GM23338 (cell line): ENCODE data around the gene SERPINE2. TPM values are rescaled to one million over a fixed set of nuclear protein-coding genes. Genes with fewer than 3 reads are reported as not detected.
A peak's percentile ranks its signal among the peaks of the same experiment; 100 is the strongest.

Source experiments
- ATAC-seq: fragments of 200-7000 bp; cut with Tn5 transposase; 3 replicates; pipeline ENCODE4 v1.9.1; 2020
- DNase-seq: peaks from one replicate; pipeline ENCODE4 v3.0.0-alpha.2; 2015; ENCODE audit warnings: low spot score
- H2AFZ ChIP-seq: fragments of 200-600 bp; sonication (generic); 2 replicates; pipeline ENCODE4 v1.8.0; 2016; ENCODE audit warnings: antibody characterized with exemption, mild to moderate bottlenecking, moderate library complexity
- H3F3A ChIP-seq: fragments of 200-600 bp; sonication (generic); replicated peaks from 2 replicates; pipeline ENCODE4 v1.8.0; 2017; ENCODE audit warnings: antibody characterized with exemption, mixed run types, low read depth
- H3K27ac ChIP-seq: fragments of 200-600 bp; sonication (generic); 2 replicates; pipeline ENCODE4 v1.6.1; 2016; ENCODE audit warnings: low read depth
- H3K27me3 ChIP-seq: fragments of 200-600 bp; sonication (generic); 2 replicates; pipeline ENCODE4 v1.8.0; 2016; ENCODE audit warnings: mild to moderate bottlenecking, mixed run types, moderate library complexity; ENCODE audit not compliant: insufficient read depth
- H3K36me3 ChIP-seq: fragments of 200-600 bp; sonication (generic); 2 replicates; pipeline ENCODE4 v1.8.0; 2016; ENCODE audit warnings: mild to moderate bottlenecking; ENCODE audit not compliant: insufficient read depth
- H3K4me1 ChIP-seq: fragments of 200-600 bp; sonication (generic); 2 replicates; pipeline ENCODE4 v1.8.0; 2016; ENCODE audit warnings: mild to moderate bottlenecking, moderate library complexity; ENCODE audit not compliant: insufficient read depth
- H3K4me2 ChIP-seq: fragments of 200-600 bp; sonication (generic); 2 replicates; pipeline ENCODE4 v1.7.1; 2017; ENCODE audit warnings: mixed run types
- H3K4me3 ChIP-seq: fragments of 200-600 bp; sonication (generic); 2 replicates; pipeline ENCODE4 v1.6.1; 2016; ENCODE audit warnings: mixed run types
- H3K79me2 ChIP-seq: fragments of 200-600 bp; sonication (generic); replicated peaks from 2 replicates; pipeline ENCODE4 v1.8.0; 2017; ENCODE audit warnings: mild to moderate bottlenecking; ENCODE audit not compliant: insufficient read depth
- H3K9me2 ChIP-seq: fragments of 200-600 bp; sonication (generic); 2 replicates; pipeline ENCODE4 v1.8.0; 2017; ENCODE audit not compliant: insufficient read depth
- H4K20me1 ChIP-seq: fragments of 200-600 bp; sonication (generic); replicated peaks from 2 replicates; pipeline ENCODE4 v1.8.0; 2017; ENCODE audit warnings: mild to moderate bottlenecking; ENCODE audit not compliant: insufficient read depth
- H3K27ac Mint-ChIP-seq: 2 replicates; pipeline ENCODE4 v1.8.0; 2020; ENCODE audit warnings: inconsistent platforms, mild to moderate bottlenecking, moderate library complexity, mixed read lengths
- H3K27me3 Mint-ChIP-seq: 3 replicates; pipeline ENCODE4 v1.8.0; 2022; ENCODE audit warnings: low read depth, mild to moderate bottlenecking, moderate library complexity, mixed read lengths, inconsistent platforms; ENCODE audit not compliant: insufficient read depth, poor library complexity
- H3K36me3 Mint-ChIP-seq: 3 replicates; pipeline ENCODE4 v1.8.0; 2021; ENCODE audit warnings: low read depth, mild to moderate bottlenecking, inconsistent platforms, moderate library complexity, mixed read lengths
- H3K4me1 Mint-ChIP-seq: 3 replicates; pipeline ENCODE4 v1.8.0; 2020; ENCODE audit warnings: mild to moderate bottlenecking, inconsistent platforms, mixed read lengths
- H3K4me3 Mint-ChIP-seq: 3 replicates; pipeline ENCODE4 v1.8.0; 2021; ENCODE audit warnings: moderate library complexity, mild to moderate bottlenecking, inconsistent platforms, mixed read lengths
- H3K9me3 Mint-ChIP-seq: 3 replicates; pipeline ENCODE4 v1.8.0; 2020; ENCODE audit warnings: moderate library complexity, mild to moderate bottlenecking, inconsistent platforms, mixed read lengths
- CREB1 ChIP-seq: fragments of 250-450 bp; sonication (Bioruptor Pico); IDR thresholded peaks from 2 replicates; pipeline ENCODE4 v1.5.0; 2020; ENCODE audit warnings: low read depth, mild to moderate bottlenecking, moderate library complexity
- NANOG ChIP-seq: IDR thresholded peaks from 2 replicates; pipeline ENCODE4 v1.6.1; 2016; ENCODE audit warnings: antibody characterized with exemption, borderline replicate concordance
- POLR2AphosphoS5 ChIP-seq: IDR thresholded peaks from 2 replicates; pipeline ENCODE4 v1.6.1; 2016; ENCODE audit warnings: antibody characterized with exemption, low read depth
- STAT1 ChIP-seq: IDR thresholded peaks from one replicate; pipeline ENCODE4 v1.6.1; 2016; ENCODE audit warnings: antibody characterized with exemption; ENCODE audit not compliant: unreplicated experiment
- ZNF114 ChIP-seq: fragments of 250-450 bp; sonication (Bioruptor Pico); IDR thresholded peaks from 2 replicates; pipeline ENCODE4 v1.5.0; 2020; ENCODE audit warnings: mild to moderate bottlenecking, moderate library complexity
- ZNF462 ChIP-seq: fragments of 250-450 bp; sonication (Bioruptor Pico); IDR thresholded peaks from 2 replicates; pipeline ENCODE4 v1.5.0; 2020; ENCODE audit warnings: mild to moderate bottlenecking, moderate library complexity
- polyA plus RNA-seq: library from polyadenylated mRNA; unstranded; fragments of >200 nt; fragmentation: Nextera tagmentation; extraction: Ambion mirVana; gene quantifications from 2 replicates; pipeline ENCODE4 v1.2.1, GENCODE V29; 2016
- total RNA-seq: library from RNA; depleted of rRNA; stranded (reverse); fragments of >200 nt; shearing (Covaris generic); gene quantifications from 2 replicates; pipeline ENCODE4 v1.2.3, GENCODE V29; 2014
- TF ChIP-seq, protein P1 (sequence below), 2 experiments: fragments of 200-600 bp in 1 of 2; sonication (generic) in 1 of 2; conservative IDR thresholded peaks; 2 replicates each; pipeline versions ENCODE4 v1.5.1 to v1.6.1; 2016 to 2017; ENCODE audit warnings: antibody characterized with exemption in 2 of 2, low read depth in 2 of 2, mild to moderate bottlenecking in 2 of 2, moderate library complexity in 1 of 2

Gene SERPINE2
- total and polyA plus RNA-seq, 2 experiments from 2014 or later = 38.6 to 44.2 TPM

DNA sequence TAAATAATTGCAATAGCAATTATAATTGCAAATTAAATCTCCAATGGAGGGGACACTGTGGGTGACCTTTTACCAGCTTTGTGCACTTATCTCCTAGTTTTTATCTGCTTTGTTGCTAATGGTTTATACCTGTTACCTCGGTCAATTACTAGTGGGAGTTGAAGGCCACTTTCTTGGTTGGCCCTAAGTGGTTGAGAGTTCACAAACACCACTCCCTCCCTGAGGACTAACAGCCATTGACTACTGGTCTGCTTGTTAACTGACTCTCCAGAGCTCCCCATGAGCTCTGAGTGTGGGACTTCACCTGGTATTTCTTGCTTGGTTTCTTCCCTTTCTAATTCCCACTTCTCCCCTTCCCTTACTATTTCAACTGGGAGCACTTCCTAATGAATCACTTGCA is 27.2 kb downstream of the SERPINE2 start (continued):
- TF ChIP-seq ZNF462 = no peak

- peaks cover 3% of the 10 kb centered on the region for H3K27me3 Mint-ChIP-seq
- H2AFZ ChIP-seq = no peak overlapping the region
- no peaks in the 10 kb centered on the region for H3K27me3 ChIP-seq
- H3K79me2 ChIP-seq = peaks cover 27% of the 10 kb centered on the region
- H3K36me3 ChIP-seq = no peaks in the 10 kb centered on the region
- H3K27ac ChIP-seq = no peak overlapping the region
- H3K9me2 ChIP-seq = peaks cover 3% of the 10 kb centered on the region; the same call in 1 of the 2 replicates
- peaks cover 36% of the 10 kb centered on the region for H3K4me1 ChIP-seq
- H3K27ac Mint-ChIP-seq = peak overlapping the region; percentile 81; the same call in 1 of the 2 replicates
- DNase-seq = no peak
- no peak overlapping the region; the same call in 2 of the 3 replicates for H3K4me3 Mint-ChIP-seq
- no peaks in the 10 kb centered on the region for H3F3A ChIP-seq
- no peak for ATAC-seq
- H3K4me3 ChIP-seq = no peak overlapping the region
- H3K4me1 Mint-ChIP-seq = peaks cover 32% of the 10 kb centered on the region
- no peaks in the 10 kb centered on the region for H3K36me3 Mint-ChIP-seq
- H4K20me1 ChIP-seq = no peaks in the 10 kb centered on the region
- peak overlapping the region; percentile 23 for H3K4me2 ChIP-seq
- no peaks in the 10 kb centered on the region for H3K9me3 Mint-ChIP-seq
- TF ChIP-seq STAT1 (no peak), CREB1 (CRISPR knock-in tag) (no peak), NANOG (no peak), POLR2AphosphoS5 (no peak), ZNF462 (no peak), ZNF114 (CRISPR knock-in tag) (no peak)
- TF ChIP-seq, protein P1, sequence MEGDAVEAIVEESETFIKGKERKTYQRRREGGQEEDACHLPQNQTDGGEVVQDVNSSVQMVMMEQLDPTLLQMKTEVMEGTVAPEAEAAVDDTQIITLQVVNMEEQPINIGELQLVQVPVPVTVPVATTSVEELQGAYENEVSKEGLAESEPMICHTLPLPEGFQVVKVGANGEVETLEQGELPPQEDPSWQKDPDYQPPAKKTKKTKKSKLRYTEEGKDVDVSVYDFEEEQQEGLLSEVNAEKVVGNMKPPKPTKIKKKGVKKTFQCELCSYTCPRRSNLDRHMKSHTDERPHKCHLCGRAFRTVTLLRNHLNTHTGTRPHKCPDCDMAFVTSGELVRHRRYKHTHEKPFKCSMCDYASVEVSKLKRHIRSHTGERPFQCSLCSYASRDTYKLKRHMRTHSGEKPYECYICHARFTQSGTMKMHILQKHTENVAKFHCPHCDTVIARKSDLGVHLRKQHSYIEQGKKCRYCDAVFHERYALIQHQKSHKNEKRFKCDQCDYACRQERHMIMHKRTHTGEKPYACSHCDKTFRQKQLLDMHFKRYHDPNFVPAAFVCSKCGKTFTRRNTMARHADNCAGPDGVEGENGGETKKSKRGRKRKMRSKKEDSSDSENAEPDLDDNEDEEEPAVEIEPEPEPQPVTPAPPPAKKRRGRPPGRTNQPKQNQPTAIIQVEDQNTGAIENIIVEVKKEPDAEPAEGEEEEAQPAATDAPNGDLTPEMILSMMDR (conservative IDR thresholded peaks at IDR 0.05; ENCODE audit: low read depth in 2 of 2) = no peak
These were observed 29.3 kb downstream of the SERPINE2 start for GRCh38 chr2:224009605-224010315.
